HG03139 (cell line): ENCODE data around the gene ATG4B.
A peak's percentile ranks its signal among the peaks of the same experiment; 100 is the strongest.

Experiments used
- ATAC-seq: cut with Tn5 transposase; IDR thresholded peaks from one replicate; pipeline ENCODE4 v1.9.1; 2021; ENCODE audit not compliant: unreplicated experiment

Gene ATG4B

DNA sequence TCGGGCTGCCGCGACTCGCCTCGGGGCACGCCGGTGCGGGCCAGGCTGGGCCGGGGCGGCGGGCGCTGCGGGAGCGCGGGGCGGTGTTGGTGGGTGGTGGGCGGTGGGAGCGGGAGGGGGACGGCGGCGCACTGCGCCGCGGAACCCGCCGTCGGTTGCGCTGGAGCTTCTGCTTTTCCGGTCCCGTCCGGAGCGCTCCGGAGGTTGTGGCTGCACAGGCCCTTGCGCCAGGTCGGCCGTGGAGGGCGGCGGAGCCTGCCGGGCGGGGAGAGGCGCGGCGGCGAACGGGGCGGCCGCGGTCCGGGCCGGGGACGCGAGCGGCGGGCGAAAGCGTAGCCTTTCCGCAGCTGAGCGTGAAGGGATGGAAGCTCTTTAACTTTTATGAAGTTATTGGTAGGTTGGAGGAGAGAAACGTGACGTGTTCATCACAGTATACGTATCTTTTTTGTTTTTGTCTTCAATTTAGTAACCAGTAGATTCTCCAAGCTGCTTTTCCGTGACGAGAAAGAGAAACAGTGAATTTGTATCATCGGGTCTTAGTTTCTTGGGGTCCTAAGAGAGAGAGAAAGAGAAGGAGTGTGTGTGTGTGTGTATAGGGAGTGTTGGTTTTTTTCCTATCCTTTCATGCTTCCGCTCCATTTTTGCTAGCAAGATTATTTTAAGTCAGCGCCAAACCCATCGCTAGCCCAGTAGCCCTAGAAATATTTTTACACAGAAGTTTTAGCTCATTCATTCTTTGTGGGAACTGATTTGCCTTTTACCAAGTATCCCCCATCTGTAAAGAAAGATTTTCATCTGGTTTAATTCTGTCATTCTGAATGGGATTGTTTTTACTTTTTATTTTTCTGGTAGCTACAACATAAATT, 535 bp downstream of the ATG4B start:
- peak; percentile 10 for ATAC-seq

DNA sequence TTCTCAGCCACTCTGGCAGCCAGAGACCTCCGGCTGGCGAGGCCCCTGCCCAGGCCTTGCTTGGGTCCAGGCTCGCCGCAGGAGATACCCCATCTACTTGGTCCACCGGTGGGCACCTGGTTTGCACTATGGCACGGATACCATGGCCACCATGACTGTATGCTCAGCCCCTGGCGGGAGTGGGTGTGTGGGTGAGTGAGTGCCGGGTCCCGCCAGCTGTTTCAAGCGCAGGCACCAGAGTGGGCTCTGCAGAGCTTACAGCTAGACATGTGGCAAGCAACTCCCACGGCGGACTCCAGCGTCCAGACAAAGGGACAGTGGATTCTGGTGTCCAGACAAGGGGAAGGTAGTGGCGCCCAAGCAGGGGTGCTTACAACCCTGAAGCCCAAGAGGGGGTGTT, 1.4 kb downstream of the ATG4B start:
- no peak for ATAC-seq

DNA sequence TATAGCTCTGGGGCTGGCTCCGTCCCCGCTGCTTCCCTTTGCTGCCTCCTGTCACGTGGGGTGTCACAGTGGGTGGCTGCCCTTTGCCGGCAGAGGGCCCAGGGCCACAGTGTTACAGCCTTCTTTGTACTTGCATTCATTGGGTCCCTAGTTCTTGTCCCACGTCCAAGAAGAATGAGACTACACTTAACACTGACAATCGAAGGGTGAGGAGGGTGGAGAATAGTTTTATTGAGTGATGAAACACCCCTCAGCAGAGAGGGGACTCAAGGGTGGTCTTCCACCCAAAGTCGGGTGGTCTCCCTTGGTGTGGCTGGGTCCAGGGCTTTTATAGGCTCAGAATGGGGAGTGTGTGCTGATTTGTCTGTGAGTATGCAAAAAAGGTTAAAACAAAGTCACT, 1.9 kb downstream of the ATG4B start:
- no peak for ATAC-seq

DNA sequence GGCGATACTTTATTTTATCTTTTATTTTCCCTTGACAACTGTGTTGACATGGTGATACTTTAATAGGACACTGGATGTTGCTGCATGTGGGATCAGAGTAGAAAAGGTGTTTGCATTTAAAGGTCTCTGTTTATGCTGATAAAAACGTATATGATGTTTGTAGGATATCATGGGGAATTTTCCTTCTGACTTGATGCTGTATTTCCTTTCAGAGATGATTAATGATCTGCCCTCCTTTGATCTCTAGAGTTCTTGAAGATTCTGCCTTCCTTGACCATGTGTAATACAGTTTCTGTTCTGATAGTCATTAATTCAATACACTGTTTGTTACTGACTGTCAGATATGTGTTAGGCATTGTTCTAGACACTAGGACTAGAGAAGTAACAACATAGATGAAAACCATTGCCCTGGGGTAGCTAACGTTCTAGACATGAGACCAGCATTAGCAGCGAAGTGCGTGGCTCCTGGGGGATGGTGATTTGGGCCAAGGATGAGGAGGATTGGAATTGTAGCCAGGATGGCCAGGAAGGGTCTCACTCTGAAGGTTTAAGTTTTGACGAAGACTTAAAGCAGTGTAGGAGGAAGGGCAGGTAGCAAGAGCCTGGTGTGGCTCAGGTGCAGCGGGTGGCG, 2.8 kb downstream of the ATG4B start:
- no peak for ATAC-seq

DNA sequence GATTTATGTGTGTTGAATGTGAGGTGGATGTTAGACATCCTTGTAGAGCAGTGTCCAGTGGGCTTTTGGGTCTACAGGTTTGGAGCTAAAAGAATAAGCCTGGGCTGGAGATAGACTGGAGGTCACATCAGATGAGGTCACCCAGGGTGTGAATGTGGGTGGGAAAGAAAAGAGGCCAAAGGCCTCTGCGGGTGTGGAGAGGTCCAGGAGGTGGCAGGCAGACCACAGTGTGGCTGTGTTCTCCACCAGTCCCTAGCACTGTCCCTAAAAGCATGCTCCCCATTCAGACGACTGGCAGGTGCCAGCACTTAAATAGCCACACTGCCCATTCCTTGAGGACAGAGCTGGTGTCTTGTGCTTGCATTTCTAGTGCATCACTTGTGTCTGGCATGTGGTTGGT, 4.1 kb downstream of the ATG4B start:
- ATAC-seq = no peak

DNA sequence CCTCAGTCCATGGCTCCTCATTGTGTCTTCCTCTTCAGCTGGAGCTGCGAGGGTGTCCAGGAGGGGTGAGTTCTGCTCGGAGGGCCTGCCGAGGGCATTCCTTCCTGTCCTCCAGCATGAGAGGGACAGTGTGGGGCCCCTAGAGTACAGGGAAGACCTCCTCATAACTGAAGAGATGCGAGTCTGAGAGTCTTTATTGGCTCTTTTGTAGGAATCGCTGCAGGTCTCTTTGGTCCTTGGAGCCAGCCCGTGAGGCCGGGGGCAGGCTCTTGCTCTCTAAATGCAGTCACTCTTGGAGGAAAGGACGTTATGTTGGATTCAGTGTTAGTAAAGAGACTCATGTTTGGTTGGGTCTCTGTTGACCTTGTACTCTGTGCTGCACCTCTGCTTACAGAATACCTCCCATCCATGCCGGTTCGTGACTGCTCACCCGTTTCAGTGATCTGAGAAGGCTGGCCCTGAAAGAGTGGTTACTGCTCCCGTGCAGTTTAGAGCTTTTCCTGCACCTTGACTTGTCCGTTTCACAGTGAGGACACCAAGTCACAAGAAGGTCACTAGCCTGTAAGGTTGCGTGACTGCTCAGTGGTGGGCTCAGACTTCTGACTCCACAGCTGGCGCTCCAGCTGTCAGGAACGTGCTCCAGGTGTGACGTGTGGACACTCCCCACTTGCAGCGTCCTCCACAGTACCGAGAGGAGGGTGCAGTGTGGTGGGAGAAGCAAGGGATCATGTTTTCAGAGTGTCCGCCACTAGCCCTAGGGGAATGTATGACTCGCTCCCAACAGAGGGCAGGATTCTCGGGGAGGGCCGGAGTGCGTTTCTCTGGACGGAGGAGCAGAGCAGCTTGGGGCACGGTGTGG, 7.8 kb downstream of the ATG4B start:
- no peak for ATAC-seq

DNA sequence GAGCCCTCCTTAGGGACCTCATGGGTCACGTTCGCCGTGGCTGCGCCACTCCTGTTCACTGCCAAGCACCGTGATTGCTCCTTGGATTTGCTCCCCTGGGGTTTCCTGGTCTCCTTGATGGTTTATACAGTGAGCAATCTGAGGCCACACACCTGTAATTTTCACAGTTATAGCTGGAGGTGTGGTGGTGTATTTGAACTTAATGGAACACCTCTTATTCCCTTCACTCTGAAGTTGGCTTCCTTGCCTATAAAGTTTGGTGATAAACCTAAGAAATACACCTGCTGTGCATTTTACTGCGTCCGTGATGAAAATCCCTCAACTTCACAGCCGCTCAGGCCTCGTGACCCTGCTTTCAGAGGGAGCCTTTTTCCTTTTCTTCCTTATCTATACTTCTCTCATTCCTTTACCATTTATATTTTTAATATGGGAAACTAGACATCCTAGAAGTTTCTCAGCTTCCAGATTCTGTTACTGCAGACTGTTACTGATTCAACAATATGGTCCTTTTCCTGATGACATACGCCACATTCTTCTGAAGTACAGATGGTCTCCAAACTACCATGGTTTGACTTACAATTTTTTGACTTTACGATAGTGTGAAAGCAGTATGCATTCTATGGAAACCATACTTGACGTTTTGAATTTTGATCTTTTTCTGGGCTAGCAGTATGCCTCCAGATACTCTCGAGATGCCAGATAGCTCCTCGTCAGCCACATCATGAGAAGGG, 8.6 kb downstream of the ATG4B start:
- no peak for ATAC-seq

DNA sequence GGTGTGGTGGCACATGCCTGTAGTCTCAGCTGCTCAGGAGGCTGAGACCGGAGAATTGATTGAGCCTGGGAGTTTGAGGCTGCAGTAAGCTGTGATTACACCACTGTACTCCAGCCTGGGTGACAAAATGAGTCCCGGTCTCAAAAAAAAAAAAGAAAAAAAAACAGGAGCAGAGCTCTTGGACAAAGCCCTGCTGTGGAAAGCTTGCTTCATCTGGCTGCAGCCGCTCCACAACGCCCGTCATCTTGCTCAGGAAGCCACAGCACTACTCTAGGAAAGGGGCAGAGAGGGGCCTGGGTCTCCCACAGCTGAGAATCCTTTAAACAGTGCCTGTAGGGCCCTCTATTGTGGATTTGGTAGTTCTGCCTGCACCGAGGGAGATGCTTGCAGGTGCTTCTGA, 11.0 kb downstream of the ATG4B start:
- ATAC-seq = no peak

DNA sequence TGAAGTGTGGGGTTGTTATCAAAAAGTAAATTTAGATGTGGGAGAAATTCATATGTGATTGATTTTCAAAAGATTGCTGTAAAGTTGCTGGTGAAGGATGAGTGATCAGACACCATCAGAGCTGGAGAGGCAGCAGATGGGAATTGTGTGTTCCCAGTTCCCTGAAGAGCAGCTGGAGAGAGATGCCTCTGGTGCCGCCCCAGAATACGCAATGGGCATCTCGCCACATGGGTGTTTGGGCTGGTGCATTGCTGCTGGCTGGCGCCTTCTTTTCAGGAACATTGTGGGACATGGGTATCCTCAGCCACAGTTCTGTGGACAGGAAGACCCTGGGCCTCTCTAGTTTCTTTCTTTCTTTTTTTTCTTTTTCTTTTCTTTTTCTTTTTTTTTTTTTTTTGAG, 11.9 kb downstream of the ATG4B start:
- no peak for ATAC-seq

DNA sequence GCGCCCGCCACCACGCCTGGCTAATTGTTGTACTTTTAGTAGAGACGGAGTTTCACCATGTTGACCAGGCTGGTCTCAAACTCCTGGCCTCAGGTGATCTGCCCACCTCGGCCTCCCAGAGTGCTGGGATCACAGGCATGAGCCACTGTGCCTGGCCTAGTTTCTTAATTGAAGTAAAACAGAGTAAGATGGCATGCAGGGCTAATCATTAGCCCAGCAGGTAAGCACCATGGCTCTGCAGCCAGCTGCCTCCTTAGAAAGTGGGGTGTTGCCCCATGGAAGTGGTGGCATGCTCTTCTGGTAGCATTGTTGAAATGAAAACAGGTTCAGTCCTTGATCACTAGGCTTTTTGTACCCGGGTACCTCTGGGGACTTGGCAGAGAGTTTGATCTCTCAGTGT, 12.4 kb downstream of the ATG4B start:
- ATAC-seq = no peak

DNA sequence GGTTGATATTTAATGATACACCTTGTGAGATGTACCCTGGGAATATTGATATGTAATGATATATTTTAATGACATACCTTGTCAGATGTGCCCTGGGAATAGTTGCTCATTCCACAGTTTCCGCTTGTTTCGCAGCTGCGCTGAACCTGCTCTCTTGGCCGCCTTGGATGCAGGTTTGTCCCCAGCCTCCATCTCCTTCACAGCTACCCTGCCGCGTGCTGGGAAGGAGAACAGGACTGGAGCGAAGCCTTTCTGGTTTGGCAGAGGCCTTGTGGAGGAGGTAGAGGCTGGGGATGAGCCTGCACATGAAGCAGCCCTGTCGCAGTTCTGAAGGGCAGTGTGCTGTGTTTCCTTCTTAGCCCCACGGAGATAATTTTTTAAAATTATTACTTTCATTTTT, 14.6 kb downstream of the ATG4B start:
- no peak for ATAC-seq

DNA sequence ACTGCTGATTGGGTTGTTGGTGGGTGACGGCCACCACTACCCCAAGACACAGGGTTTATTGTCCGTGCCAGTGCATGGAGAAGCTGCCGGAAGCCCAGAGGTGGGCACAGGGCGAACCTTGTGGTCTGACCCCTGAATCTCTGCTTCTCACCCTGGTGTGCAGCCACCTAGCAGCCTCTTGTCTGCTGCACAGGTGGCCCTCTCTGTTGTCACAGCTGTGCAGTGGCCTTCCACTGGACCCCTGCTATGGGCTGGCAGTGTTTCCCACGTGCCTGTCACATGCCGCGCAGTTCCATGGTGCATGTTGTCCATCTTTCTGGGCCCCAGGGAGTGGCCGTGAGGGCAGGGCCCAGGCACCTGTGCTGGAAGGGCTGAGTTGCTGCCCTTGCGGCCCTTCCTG, 15.2 kb downstream of the ATG4B start:
- no peak for ATAC-seq

DNA sequence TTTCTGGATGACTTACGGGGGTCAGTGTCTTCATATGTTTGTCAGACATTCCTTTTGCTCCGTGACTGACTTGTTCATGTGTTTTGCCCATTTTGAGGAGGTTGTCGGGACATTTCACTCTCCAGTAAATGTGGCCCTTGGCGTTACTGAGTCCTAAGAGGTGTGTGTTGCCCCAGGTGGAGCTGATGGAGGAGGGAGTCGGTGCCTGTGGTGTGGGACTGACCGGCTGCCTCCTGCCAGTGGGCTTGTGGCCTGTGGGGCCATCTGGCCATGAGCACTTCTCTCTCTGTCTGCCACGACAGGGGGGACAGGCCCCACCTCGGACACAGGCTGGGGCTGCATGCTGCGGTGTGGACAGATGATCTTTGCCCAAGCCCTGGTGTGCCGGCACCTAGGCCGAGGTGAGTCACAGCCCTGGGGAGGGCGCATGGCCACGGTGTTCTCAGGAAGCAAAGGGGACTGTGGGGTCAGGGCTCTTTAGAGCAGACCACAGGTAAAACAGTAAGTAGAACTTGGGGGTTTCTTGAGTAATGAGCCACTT, 15.8 kb downstream of the ATG4B start:
- no peak for ATAC-seq

DNA sequence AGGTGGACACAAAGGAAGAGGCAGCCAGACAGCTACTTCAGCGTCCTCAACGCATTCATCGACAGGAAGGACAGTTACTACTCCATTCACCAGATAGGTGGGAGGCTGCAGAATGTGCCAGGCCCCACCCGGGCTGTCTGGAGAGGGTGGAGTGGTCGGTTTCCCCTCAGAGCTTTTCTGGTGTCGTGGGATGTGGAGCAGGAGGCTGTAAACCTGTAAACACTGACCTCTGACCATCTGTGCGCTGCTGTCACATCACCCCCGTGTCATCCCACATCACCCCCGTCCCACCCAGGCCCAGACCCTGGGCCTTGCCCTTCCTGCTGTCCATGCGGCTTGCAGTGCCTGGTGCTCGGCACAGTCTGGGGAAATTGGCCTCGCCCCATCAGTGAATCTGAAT, 17.1 kb downstream of the ATG4B start:
- ATAC-seq = no peak

DNA sequence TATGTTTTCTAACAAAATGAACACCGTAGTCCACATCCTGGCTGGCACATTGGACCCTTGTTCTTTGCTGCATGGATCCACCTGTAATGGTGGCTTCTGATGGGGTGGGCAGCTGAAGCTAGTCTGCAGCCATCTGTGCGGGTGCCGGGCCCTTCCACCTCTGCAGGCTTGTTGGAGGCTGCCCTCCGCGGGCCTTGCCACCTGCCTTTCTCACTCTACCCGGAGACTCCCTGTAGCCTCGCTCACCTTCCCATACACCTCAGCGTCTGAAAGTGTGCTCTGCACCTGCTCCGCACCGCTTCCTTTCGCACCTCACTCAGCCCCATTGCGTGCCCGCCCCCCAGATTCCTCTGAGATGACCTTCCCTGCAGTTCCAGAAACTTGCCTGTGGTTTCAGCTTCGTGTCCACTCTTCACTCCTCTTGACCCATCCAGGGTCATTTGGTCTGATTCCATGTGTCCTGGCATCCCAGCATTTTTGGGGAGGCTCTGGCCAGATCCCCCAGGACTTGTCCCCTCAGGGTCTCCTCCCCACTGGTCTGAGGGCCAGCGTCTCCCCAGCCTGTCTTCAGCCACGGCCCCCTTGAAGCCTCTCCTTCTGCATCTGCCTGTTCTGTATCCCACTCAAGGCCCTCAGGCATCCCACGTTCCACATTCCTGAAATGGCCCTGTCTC, 18.2 kb downstream of the ATG4B start:
- ATAC-seq = no peak

DNA sequence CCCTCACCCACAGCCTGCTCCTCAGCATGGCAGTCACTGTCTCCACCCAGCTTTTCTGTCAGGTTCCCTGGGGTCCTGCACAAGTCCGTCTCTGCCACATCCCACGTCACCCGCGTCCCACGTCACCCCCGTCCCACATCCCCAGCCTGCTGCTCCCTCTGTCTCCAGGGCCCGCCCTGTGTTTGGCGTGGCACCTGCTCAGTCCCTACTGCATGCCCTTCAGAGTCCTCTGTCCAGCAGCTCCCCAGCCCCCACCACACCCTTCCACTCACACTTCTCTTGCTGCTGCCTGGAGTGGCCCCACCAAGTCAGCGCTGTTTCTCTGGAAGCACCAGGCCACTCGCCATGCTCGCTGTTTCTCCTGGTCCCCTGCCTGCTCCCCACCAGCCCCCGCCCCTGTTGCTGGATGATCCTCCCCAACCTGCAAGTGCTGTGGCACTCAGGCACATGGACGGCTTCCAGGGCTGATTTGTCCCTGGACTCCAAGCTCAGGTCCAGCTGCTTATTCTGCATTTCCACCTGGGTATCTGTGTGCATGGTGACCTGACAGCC, 18.8 kb downstream of the ATG4B start:
- no peak for ATAC-seq

DNA sequence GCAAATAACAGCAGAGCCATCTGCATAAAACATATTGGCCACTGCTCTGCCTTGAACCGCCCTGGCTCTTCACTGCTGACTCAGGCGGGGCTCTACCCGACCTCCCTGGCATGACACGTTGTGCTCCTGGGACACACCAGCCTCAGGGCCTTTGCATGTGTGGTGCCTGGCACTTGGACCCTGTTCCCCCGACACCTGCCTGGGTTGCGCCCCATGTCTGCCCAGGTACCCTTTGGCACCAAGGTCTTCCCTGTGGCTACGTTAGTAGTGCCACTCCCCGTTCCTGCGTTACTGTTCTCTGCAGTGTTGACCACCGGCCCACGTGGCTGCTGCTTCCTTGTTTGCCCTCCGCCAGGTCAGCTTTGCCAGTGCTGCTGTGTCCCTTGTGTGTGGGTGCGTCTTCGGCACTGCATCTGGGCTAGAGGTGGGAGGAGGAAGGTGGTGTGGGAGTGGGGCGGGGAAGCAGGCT, 20.3 kb downstream of the ATG4B start:
- ATAC-seq = no peak

DNA sequence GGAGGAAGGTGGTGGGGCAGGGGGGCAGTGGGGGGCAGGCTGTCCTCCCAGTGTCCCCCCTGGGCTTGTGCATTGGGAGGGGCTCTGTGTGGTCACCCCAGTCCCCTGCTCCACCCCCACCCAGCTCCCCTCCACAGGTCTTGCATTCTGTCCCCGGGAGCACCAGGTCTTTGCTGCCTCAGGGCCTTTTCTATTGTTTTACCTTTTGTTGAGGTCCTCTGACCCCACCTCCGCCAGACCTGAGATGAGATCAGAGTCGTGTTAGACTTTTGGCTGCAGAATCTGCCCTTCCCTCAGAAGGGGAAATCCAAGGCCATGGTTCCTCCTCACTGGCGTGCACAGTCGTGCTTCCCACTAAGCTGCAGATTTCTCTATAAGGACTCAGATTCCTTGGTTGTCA, 20.8 kb downstream of the ATG4B start:
- ATAC-seq = no peak

DNA sequence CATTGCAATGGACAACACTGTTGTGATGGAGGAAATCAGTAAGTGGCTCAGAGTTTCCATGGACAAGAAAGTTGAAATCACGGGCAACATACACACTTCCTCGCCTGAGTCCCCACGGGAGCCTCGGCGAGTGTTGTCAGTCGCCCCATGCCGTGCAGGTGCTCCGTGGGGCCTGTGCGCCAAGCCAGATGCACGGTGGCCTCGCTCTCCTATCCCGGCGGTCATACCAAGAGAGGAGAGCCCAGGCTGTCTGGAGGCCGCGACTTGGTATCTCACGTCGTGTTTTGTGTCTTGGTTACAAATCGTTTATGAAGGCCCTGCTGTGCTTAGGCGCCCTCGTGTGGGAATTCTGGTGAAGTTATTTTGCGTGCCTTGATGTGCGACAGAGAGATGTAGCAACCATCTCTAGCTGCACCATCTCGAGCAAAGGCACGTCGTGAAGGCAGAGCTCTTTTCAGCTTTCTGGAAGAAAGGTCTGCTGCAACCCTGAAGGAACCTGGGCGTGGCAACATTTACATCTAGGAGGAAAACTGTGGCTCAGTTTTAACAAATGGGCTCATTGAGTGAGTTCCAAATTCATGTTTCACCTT, 21.8 kb downstream of the ATG4B start:
- no peak for ATAC-seq
